Caco-2 (cell line): ENCODE measurements around the gene MARCHF9. TPM values are rescaled to one million over a fixed set of nuclear protein-coding genes. Genes with fewer than 3 reads are reported as not detected.

Experiments used
- BruUV-seq: library from RNA; stranded (reverse); fragments of 400-500 nt; replicated peaks from 2 replicates; lab custom pipeline; 2021; lab: Mats Ljungman, UMichigan
- CTCF ChIA-PET: fragments of 300-600 bp; sonication (Branson Sonifier 250); formaldehyde crosslinking; loops from one replicate; lab custom pipeline; 2022; ENCODE audit warnings: antibody characterized with exemption; lab: Charles Lee
- POLR2A ChIA-PET: fragments of 300-600 bp; sonication (Branson Sonifier 250); formaldehyde crosslinking; loops from one replicate; lab custom pipeline; 2022; ENCODE audit warnings: antibody characterized with exemption; lab: Charles Lee
- DNase-seq, 2 experiments: peaks; one replicate each; pipeline versions ENCODE4 v3.0.0 to v3.0.0-alpha.2; 2020 to 2022
- H3K27me3 ChIP-seq: replicated peaks from 2 replicates; pipeline ENCODE4 v1.6.0; 2011; ENCODE audit warnings: low read length; ENCODE audit not compliant: control insufficient read depth, insufficient read depth
- H3K36me3 ChIP-seq: 2 replicates; pipeline ENCODE4 v1.5.1; 2011; ENCODE audit warnings: low read length; ENCODE audit not compliant: control insufficient read depth, insufficient read depth
- H3K4me1 ChIP-seq: fragments of 250-450 bp; sonication (Bioruptor Pico); 2 replicates; pipeline ENCODE4 v1.5.1; 2020; ENCODE audit warnings: mild to moderate bottlenecking
- H3K4me3 ChIP-seq: 2 replicates; pipeline ENCODE4 v1.5.1; 2011; ENCODE audit warnings: low read depth, mild to moderate bottlenecking, control low read depth, low read length
- H3K9me3 ChIP-seq: fragments of 250-450 bp; sonication (Bioruptor Pico); 2 replicates; pipeline ENCODE4 v1.5.1; 2020; ENCODE audit warnings: mild to moderate bottlenecking, moderate library complexity
- H3K27ac Mint-ChIP-seq: one replicate; pipeline ENCODE4 v1.8.0; 2022; ENCODE audit warnings: mixed read lengths; ENCODE audit not compliant: unreplicated experiment
- H3K27me3 Mint-ChIP-seq: one replicate; pipeline ENCODE4 v1.8.0; 2022; ENCODE audit warnings: mixed read lengths; ENCODE audit not compliant: insufficient read depth, unreplicated experiment
- H3K36me3 Mint-ChIP-seq: one replicate; pipeline ENCODE4 v1.8.0; 2022; ENCODE audit warnings: mild to moderate bottlenecking, mixed read lengths; ENCODE audit not compliant: insufficient read depth, unreplicated experiment
- H3K4me1 Mint-ChIP-seq: one replicate; pipeline ENCODE4 v1.8.0; 2022; ENCODE audit warnings: low read depth, mixed read lengths; ENCODE audit not compliant: unreplicated experiment
- H3K4me3 Mint-ChIP-seq: one replicate; pipeline ENCODE4 v1.8.0; 2022; ENCODE audit warnings: mild to moderate bottlenecking, moderate library complexity, mixed read lengths; ENCODE audit not compliant: unreplicated experiment
- H3K9me3 Mint-ChIP-seq: one replicate; pipeline ENCODE4 v1.8.0; 2022; ENCODE audit warnings: mixed read lengths; ENCODE audit not compliant: unreplicated experiment
- intact Hi-C: fragments of 100-400 bp; cut with micrococcal nuclease; formaldehyde crosslinking; loops from one replicate; pipeline ENCODE4 v1.10.0; 2022; ENCODE audit not compliant: unreplicated experiment
- total RNA-seq: library from RNA; stranded (reverse); gene quantifications from 2 replicates; pipeline ENCODE4 v1.2.3, GENCODE V29; 2022
- TF ChIP-seq, protein P1 (sequence below), 2 experiments: fragments of 200-600 bp in 1 of 2; IDR thresholded peaks; 1 replicate in 1 of 2; 2 replicates in 1 of 2; pipeline versions ENCODE4 v1.5.1 to v1.8.0; 2011 to 2022; ENCODE audit warnings: antibody characterized with exemption in 1 of 2, control low read depth in 1 of 2, inconsistent platforms in 1 of 2, low read depth in 1 of 2, low read length in 1 of 2, mild to moderate bottlenecking in 1 of 2, moderate library complexity in 1 of 2; ENCODE audit not compliant: insufficient read depth in 1 of 2, severe bottlenecking in 1 of 2, unreplicated experiment in 1 of 2

Gene MARCHF9
- total RNA-seq, 1 experiment from 2014 or later: 11.0 TPM

DNA sequence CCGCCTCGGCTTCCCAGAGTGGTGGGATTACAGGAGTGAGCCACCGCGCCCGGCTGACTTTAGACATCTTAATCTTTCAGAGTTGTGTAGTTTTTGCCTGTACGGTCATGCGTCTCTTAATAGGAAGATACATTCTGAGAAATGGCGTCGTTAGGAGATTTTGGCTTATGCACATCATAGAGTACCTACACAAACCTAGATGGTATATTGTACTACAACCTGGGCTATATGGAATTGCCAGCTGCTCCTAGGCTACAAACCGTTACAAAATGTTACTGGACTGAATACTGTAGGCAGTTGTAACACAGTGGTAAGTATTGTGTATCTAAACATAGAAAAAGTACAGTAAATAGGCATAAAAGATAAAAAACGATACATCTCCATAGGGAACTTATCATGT lies 29.0 kb downstream of the MARCHF9 start:
- Histone ChIP-seq H3K4me3 (no peak overlapping the region), H3K9me3 (no peaks in the 10 kb centered on the region), H3K36me3 (peaks cover 2% of the 10 kb centered on the region; the same call in 1 of the 2 replicates), H3K4me1 (no peaks in the 10 kb centered on the region), H3K27me3 (no peaks in the 10 kb centered on the region)
- no peaks in the 10 kb centered on the region for H3K27me3 Mint-ChIP-seq
- ChIA-PET CTCF (no interaction called here), POLR2A (no interaction called here)
- no peak overlapping the region for H3K27ac Mint-ChIP-seq
- intact Hi-C loops: no loop called here
- H3K4me1 Mint-ChIP-seq: no peaks in the 10 kb centered on the region
- H3K9me3 Mint-ChIP-seq: no peaks in the 10 kb centered on the region
- peaks cover 32% of the 10 kb centered on the region for H3K36me3 Mint-ChIP-seq
- TF ChIP-seq, protein P1, sequence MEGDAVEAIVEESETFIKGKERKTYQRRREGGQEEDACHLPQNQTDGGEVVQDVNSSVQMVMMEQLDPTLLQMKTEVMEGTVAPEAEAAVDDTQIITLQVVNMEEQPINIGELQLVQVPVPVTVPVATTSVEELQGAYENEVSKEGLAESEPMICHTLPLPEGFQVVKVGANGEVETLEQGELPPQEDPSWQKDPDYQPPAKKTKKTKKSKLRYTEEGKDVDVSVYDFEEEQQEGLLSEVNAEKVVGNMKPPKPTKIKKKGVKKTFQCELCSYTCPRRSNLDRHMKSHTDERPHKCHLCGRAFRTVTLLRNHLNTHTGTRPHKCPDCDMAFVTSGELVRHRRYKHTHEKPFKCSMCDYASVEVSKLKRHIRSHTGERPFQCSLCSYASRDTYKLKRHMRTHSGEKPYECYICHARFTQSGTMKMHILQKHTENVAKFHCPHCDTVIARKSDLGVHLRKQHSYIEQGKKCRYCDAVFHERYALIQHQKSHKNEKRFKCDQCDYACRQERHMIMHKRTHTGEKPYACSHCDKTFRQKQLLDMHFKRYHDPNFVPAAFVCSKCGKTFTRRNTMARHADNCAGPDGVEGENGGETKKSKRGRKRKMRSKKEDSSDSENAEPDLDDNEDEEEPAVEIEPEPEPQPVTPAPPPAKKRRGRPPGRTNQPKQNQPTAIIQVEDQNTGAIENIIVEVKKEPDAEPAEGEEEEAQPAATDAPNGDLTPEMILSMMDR (IDR thresholded peaks at IDR 0.05; ENCODE audit: insufficient read depth in 1 of 2, low read depth in 1 of 2, low read length in 1 of 2, severe bottlenecking in 1 of 2, unreplicated experiment in 1 of 2): no peak
- DNase-seq: no peak
- TSS peak; percentile 55 for BruUV-seq
- peak overlapping the region; percentile 92 for H3K4me3 Mint-ChIP-seq

DNA sequence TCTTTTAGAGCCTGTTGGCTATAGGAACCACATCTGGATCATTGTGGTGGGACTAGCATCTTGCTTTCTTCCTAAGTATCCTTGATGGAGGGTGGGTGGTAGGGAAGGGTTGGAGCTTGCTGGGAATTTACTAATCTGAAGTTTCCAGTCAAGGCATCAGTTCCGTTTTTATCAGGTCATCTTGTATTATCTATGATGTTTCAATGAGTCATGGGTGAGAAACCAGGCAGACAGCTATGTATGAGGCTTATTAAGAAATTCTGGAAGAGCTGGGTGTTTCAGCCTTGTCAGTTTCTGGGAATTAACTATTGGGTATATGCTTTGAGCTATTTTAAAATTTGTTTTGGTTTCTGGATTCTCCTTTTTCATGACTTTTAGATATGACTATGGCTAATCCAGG lies 39.0 kb downstream of the MARCHF9 start:
- BruUV-seq: no TSS peak

DNA sequence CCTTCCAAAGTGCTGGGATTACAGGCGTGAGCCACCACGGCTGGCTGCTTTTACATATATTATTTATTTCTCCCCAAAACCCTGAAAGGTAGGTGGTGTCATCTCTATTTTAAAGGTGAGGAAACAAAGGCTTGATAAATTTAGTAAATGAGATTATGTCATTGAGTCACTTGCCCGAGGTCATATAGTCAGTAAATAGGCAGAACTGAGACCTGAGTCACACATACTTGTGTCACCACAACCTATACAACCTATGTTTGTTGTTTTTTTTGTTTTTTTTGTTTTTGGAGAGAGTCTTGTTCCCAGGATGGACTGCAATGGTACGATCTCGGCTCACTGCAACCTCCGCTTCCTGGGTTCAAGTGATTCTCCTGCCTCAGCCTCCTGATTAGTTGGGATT lies 40.5 kb downstream of the MARCHF9 start:
- no TSS peak for BruUV-seq
- no peaks in the 10 kb centered on the region for H3K27me3 Mint-ChIP-seq
- H3K27me3 ChIP-seq: no peaks in the 10 kb centered on the region
- H3K4me1 ChIP-seq: no peaks in the 10 kb centered on the region
- no peak overlapping the region for H3K27ac Mint-ChIP-seq
- DNase-seq: no peak
- no peaks in the 10 kb centered on the region for H3K4me1 Mint-ChIP-seq
- H3K9me3 Mint-ChIP-seq: no peaks in the 10 kb centered on the region
- H3K36me3 Mint-ChIP-seq: peaks cover 60% of the 10 kb centered on the region
- POLR2A ChIA-PET: no interaction called here
- TF ChIP-seq, protein P1 (IDR thresholded peaks at IDR 0.05; ENCODE audit: insufficient read depth in 1 of 2, low read depth in 1 of 2, low read length in 1 of 2, severe bottlenecking in 1 of 2, unreplicated experiment in 1 of 2): no peak
- intact Hi-C loops: no loop called here
- no peaks in the 10 kb centered on the region for H3K9me3 ChIP-seq
- CTCF ChIA-PET: no interaction called here
- no peaks in the 10 kb centered on the region; the same call in 1 of the 2 replicates for H3K36me3 ChIP-seq
- H3K4me3 ChIP-seq: no peak overlapping the region
- H3K4me3 Mint-ChIP-seq: no peak overlapping the region

More for the DNA sequence above, 39.0 kb downstream of the MARCHF9 start:
- no peak overlapping the region for H3K27ac Mint-ChIP-seq
- H3K9me3 ChIP-seq: no peaks in the 10 kb centered on the region
- TF ChIP-seq, protein P1 (IDR thresholded peaks at IDR 0.05; ENCODE audit: insufficient read depth in 1 of 2, low read depth in 1 of 2, low read length in 1 of 2, severe bottlenecking in 1 of 2, unreplicated experiment in 1 of 2): no peak
- no peak for DNase-seq
- CTCF ChIA-PET: no interaction called here
- intact Hi-C loops: no loop called here
- H3K4me3 ChIP-seq: no peak overlapping the region
- H3K4me1 ChIP-seq: no peaks in the 10 kb centered on the region
- peaks cover 58% of the 10 kb centered on the region for H3K36me3 Mint-ChIP-seq
- H3K27me3 ChIP-seq: no peaks in the 10 kb centered on the region
- H3K4me1 Mint-ChIP-seq: no peaks in the 10 kb centered on the region
- POLR2A ChIA-PET: no interaction called here
- no peaks in the 10 kb centered on the region for H3K27me3 Mint-ChIP-seq
- no peak overlapping the region for H3K4me3 Mint-ChIP-seq
- H3K36me3 ChIP-seq: no peaks in the 10 kb centered on the region; the same call in 1 of the 2 replicates
- H3K9me3 Mint-ChIP-seq: no peaks in the 10 kb centered on the region
